ENCODE data around the gene BCL2L13. TPM values are rescaled to one million over a fixed set of nuclear protein-coding genes. Genes with fewer than 3 reads are reported as not detected.
A peak's percentile ranks its signal among the peaks of the same experiment; 100 is the strongest.

BCL2L13 gene
- polyA plus RNA-seq, 3 donors: 20.2 to 67.8 (median 53.0) TPM

GRCh38 chr22:17777005-17777716 is 138.6 kb downstream of the BCL2L13 start:
- intact Hi-C loops (cut with micrococcal nuclease): loop anchor here (2.0 to 10.0 kb wide), 3 partner anchors 148 to 672 kb away; partner anchors contain the start of gene ATP6V1E1 (in 1 of the 2)

GRCh38 chr22:17777717-17778044 is 139.1 kb downstream of the BCL2L13 start:
- no peaks in the 10 kb centered on the region for H3K27me3 ChIP-seq (ENCODE audit: control insufficient read depth in 2 of 2, insufficient read depth in 2 of 2, low read length in 2 of 2)
- peak overlapping the region; percentile 76 for H3K4me2 ChIP-seq (replicated peaks; ENCODE audit: extremely low read depth, low read length, poor library complexity, severe bottlenecking)
- H3K27ac ChIP-seq (ENCODE audit: low read depth in 1 of 2, low read length in 2 of 2): peak overlapping the region; percentile 92 to 99
- peaks cover 78 to 86% of the 10 kb centered on the region in 2 donors for H3K4me1 ChIP-seq (ENCODE audit: control insufficient read depth in 1 of 2, insufficient read depth in 2 of 2, low read length in 2 of 2)
- peak overlapping the region; percentile 91 for H3K9ac ChIP-seq (ENCODE audit: insufficient read depth, low read length, poor library complexity, severe bottlenecking)
- no peak for DNase-seq
- H2AFZ ChIP-seq (ENCODE audit: insufficient read depth, low read depth, low read length, poor library complexity, severe bottlenecking): no peak overlapping the region
- H3K27me3 Mint-ChIP-seq (ENCODE audit: low read depth in 3 of 3): peaks cover 0 to 1% (median 0%) of the 10 kb centered on the region in 3 donors
- no peaks in the 10 kb centered on the region for H3K9me3 ChIP-seq (replicated peaks in 1 of 2; ENCODE audit: control insufficient read depth in 1 of 2, insufficient read depth in 1 of 2, low read length in 2 of 2)
- H3K27ac Mint-ChIP-seq: peak overlapping the region; percentile 99 to 100 (median 100)
- intact Hi-C loops (cut with micrococcal nuclease): loop anchor here (2.0 to 10.0 kb wide), 3 partner anchors 149 to 673 kb away; partner anchors contain the start of gene ATP6V1E1 (in 1 of the 2)
- no peak for TF ChIP-seq CTCF (IDR thresholded peaks at IDR 0.05)
- H3K79me2 ChIP-seq (ENCODE audit: insufficient read depth, low read length): peaks cover 84% of the 10 kb centered on the region
- H3K4me1 Mint-ChIP-seq: peaks cover 74% of the 10 kb centered on the region
- H3K4me3 Mint-ChIP-seq: peak overlapping the region; percentile 90 to 97
- WGBS (ENCODE audit: insufficient coverage): 7% methylated on average over 3 of the region's 6 CpGs
- no peaks in the 10 kb centered on the region for H3K36me3 ChIP-seq (replicated peaks in 1 of 2; ENCODE audit: control insufficient read depth in 1 of 2, insufficient read depth in 2 of 2, low read length in 2 of 2)
- peaks cover 12 to 26% of the 10 kb centered on the region in 2 donors for H3K36me3 Mint-ChIP-seq
- peak overlapping the region; percentile 55 to 79 (median 57) for H3K4me3 ChIP-seq (replicated peaks in 1 of 3; ENCODE audit: low read depth in 2 of 3, low read length in 3 of 3)
- H3K9me3 Mint-ChIP-seq: no peaks in the 10 kb centered on the region
- H4K20me1 ChIP-seq (ENCODE audit: insufficient read depth, low read length): peaks cover 22% of the 10 kb centered on the region

More at GRCh38 chr22:17777005-17777716, 138.6 kb downstream of the BCL2L13 start:
- H3K27me3 Mint-ChIP-seq (ENCODE audit: low read depth in 3 of 3): peaks cover 0 to 1% (median 0%) of the 10 kb centered on the region in 3 donors
- H3K27ac Mint-ChIP-seq: peak overlapping the region; percentile 99 to 100 (median 100)
- peaks cover 84% of the 10 kb centered on the region for H3K79me2 ChIP-seq (ENCODE audit: insufficient read depth, low read length)
- peak overlapping the region; percentile 90 to 97 for H3K4me3 Mint-ChIP-seq
- H3K4me3 ChIP-seq (replicated peaks in 1 of 3; ENCODE audit: low read depth in 2 of 3, low read length in 3 of 3): peak overlapping the region; percentile 55 to 79 (median 57)
- no peaks in the 10 kb centered on the region for H3K27me3 ChIP-seq (ENCODE audit: control insufficient read depth in 2 of 2, insufficient read depth in 2 of 2, low read length in 2 of 2)
- H3K36me3 Mint-ChIP-seq: peaks cover 9 to 26% of the 10 kb centered on the region in 2 donors
- peaks cover 0 to under 1% of the 10 kb centered on the region in 2 donors for H3K36me3 ChIP-seq (replicated peaks in 1 of 2; ENCODE audit: control insufficient read depth in 1 of 2, insufficient read depth in 2 of 2, low read length in 2 of 2)
- H3K4me1 ChIP-seq (ENCODE audit: control insufficient read depth in 1 of 2, insufficient read depth in 2 of 2, low read length in 2 of 2): peaks cover 78 to 86% of the 10 kb centered on the region in 2 donors
- H3K9me3 ChIP-seq (replicated peaks in 1 of 2; ENCODE audit: control insufficient read depth in 1 of 2, insufficient read depth in 1 of 2, low read length in 2 of 2): no peaks in the 10 kb centered on the region
- TF ChIP-seq CTCF (IDR thresholded peaks at IDR 0.05): no peak
- H3K4me2 ChIP-seq (replicated peaks; ENCODE audit: extremely low read depth, low read length, poor library complexity, severe bottlenecking): peak overlapping the region; percentile 76
- peak overlapping the region; percentile 91 for H3K9ac ChIP-seq (ENCODE audit: insufficient read depth, low read length, poor library complexity, severe bottlenecking)
- no peaks in the 10 kb centered on the region for H3K9me3 Mint-ChIP-seq
- peak; percentile 91 to 97 (median 93) for DNase-seq
- H2AFZ ChIP-seq (ENCODE audit: insufficient read depth, low read depth, low read length, poor library complexity, severe bottlenecking): no peak overlapping the region
- peaks cover 74% of the 10 kb centered on the region for H3K4me1 Mint-ChIP-seq
- peaks cover 27% of the 10 kb centered on the region for H4K20me1 ChIP-seq (ENCODE audit: insufficient read depth, low read length)
- WGBS (ENCODE audit: insufficient coverage): 0% methylated on average over 21 of the region's 27 CpGs
- peak overlapping the region; percentile 92 to 99 for H3K27ac ChIP-seq (ENCODE audit: low read depth in 1 of 2, low read length in 2 of 2)

All from CD14-positive monocyte (primary cell).